ENCODE data around the gene GALNT12.

GALNT12 gene, protein sequence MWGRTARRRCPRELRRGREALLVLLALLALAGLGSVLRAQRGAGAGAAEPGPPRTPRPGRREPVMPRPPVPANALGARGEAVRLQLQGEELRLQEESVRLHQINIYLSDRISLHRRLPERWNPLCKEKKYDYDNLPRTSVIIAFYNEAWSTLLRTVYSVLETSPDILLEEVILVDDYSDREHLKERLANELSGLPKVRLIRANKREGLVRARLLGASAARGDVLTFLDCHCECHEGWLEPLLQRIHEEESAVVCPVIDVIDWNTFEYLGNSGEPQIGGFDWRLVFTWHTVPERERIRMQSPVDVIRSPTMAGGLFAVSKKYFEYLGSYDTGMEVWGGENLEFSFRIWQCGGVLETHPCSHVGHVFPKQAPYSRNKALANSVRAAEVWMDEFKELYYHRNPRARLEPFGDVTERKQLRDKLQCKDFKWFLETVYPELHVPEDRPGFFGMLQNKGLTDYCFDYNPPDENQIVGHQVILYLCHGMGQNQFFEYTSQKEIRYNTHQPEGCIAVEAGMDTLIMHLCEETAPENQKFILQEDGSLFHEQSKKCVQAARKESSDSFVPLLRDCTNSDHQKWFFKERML

DNA sequence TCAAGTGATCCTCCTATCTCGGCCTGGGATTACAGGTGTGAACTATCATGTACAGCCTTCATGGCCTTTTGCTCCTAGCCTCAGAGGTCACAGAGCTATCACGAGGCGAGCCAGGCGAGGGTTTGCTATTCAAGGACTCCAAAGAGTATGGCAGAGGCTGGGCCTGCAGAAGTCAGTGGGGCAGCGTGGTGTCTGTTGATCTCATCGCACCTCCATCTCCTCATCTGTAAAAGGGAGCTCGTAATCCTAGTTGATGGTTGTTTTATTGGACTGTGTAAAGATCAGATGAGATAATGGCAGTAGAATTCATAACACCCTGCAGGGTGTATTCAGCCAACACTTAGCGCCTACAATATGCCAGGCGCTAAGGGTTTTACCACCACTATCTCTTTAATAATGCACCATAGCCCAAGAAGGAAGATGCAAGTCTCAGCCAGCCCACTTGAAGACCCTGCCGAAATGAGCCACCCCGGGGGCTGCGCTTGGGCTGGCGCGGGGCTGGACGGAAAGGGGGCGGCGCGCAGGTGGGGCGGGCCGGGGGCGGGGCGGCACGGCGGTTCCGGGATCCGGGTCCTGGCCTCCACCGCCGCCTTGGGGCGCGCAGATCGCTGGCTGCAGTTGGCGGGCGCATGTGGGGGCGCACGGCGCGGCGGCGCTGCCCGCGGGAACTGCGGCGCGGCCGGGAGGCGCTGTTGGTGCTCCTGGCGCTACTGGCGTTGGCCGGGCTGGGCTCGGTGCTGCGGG is at the start of gene GALNT12:
GALNT12 (plus strand) TSS at position 601 of the 744 bp plus-strand sequence; CDS start at position 630, 29 bp downstream.
- peaks cover 30% of the 10 kb centered on the region for H3K4me1 Mint-ChIP-seq
- no peaks in the 10 kb centered on the region for H3K27me3 Mint-ChIP-seq
- H3K36me3 Mint-ChIP-seq: peaks cover 2% of the 10 kb centered on the region
- H3K27ac Mint-ChIP-seq: no peak within 1 kb of the TSS
- no peaks in the 10 kb centered on the region for H3K9me3 Mint-ChIP-seq
- H3K4me3 Mint-ChIP-seq: peak within 1 kb of the TSS; percentile 91

DNA sequence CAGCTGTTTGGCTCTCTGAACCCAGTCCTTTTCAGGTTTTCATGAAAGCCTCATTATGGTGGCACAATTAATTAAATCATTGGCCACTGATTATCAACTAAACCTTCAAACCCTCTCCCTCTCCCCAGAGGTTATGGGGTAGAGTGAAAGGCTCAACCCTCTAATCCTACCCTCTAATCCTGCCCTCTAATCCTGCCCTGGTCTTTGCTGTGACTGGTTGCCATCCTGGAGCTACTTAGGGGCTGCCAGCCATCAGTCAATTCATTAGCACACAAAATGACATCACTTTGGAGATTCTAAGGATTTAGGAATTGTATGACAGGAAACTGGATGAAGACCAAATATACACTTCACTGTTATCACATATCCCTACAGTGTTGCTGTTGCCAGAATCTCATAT is 47.2 kb upstream of the GALNT12 start:
- peaks cover 49% of the 10 kb centered on the region for H3K36me3 Mint-ChIP-seq
- no peak overlapping the region for H3K27ac Mint-ChIP-seq
- H3K4me1 Mint-ChIP-seq: no peaks in the 10 kb centered on the region
- H3K9me3 Mint-ChIP-seq: peaks cover 15% of the 10 kb centered on the region
- H3K27me3 Mint-ChIP-seq: no peaks in the 10 kb centered on the region
- H3K4me3 Mint-ChIP-seq: no peak overlapping the region

DNA sequence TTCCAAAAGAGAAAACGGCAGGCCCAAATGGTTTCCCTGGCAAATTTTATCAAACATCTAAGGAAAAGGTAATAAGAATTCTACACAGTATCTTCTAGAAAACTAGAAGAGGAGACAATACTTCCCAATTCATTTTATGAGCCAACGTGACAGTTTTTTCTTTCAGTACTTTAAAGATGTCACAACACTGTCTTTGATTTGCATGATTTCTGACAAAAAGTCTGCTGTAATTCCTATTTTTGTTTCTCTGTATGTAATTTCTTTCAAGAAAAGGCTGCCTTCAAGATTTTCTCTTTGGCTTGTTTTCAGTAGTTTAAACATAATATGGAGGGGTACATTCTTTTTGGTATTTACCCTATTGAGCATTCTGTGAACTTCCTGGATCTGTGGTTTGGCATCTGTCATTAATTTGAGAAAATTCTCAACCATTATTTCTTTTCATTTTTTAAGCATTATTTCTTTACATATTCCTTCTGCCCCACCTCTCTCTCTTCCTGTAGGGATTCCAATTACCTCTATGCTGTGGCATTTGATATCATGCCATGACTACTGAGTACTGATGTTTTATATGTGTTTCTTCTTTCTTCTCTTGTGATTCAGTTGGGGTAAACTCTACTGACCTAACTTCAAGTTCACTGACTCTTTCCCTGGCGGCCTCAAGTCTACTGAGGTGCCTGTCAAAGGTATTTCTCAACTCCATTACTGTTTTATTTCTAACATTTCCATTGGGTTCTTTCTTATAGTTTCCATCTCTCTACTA is 43.3 kb upstream of the GALNT12 start:
- Mint-ChIP-seq H3K27me3 (no peaks in the 10 kb centered on the region), H3K36me3 (peaks cover 46% of the 10 kb centered on the region), H3K4me1 (no peaks in the 10 kb centered on the region), H3K27ac (no peak overlapping the region), H3K9me3 (peaks cover 9% of the 10 kb centered on the region), H3K4me3 (no peak overlapping the region)

DNA sequence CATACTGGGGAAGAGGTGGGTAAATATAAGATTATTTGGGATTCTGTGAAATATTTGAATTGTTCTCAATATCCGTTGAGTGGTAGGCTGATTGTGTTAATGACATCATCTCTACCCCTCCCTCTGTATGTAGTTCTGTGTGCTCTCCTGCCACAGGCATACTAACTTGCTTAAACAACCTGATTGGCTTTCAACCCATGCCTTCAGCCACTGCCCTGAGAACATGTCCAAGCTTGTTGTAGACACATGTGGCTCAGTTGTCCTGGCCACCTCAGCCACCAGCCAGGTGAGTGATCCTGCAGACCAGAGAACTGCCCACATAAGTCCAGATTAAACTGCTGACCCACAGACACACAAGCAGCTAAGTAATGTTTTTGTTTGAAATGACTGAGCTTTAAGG is 42.2 kb upstream of the GALNT12 start:
- peaks cover 45% of the 10 kb centered on the region for H3K36me3 Mint-ChIP-seq

DNA sequence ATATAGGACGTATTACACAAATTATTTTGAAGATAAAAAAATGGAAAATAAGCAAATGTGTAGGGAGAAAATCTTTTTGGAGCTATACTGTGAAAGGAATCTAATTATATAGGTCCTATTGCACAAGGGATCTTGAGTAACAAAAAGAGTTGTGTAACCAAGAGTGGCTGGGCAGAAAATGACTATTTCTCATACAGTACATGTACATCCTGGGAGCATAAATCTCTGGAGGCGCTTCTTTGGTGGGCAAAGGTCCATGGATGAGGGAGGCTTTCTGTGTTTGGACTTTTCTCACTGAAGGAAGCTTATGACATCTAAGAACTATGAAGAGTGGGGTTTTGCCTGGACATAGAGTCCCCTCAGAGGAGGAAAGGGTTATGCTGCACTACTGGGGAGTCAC is 40.9 kb upstream of the GALNT12 start:
- Mint-ChIP-seq H3K4me3 (no peak overlapping the region), H3K27ac (no peak overlapping the region), H3K27me3 (no peaks in the 10 kb centered on the region), H3K4me1 (no peaks in the 10 kb centered on the region), H3K9me3 (peaks cover 9% of the 10 kb centered on the region), H3K36me3 (peaks cover 43% of the 10 kb centered on the region)

More for the DNA sequence above, 42.2 kb upstream of the GALNT12 start:
- peaks cover 9% of the 10 kb centered on the region for H3K9me3 Mint-ChIP-seq
- H3K4me1 Mint-ChIP-seq: no peaks in the 10 kb centered on the region
- no peaks in the 10 kb centered on the region for H3K27me3 Mint-ChIP-seq
- no peak overlapping the region for H3K4me3 Mint-ChIP-seq
- H3K27ac Mint-ChIP-seq: no peak overlapping the region

DNA sequence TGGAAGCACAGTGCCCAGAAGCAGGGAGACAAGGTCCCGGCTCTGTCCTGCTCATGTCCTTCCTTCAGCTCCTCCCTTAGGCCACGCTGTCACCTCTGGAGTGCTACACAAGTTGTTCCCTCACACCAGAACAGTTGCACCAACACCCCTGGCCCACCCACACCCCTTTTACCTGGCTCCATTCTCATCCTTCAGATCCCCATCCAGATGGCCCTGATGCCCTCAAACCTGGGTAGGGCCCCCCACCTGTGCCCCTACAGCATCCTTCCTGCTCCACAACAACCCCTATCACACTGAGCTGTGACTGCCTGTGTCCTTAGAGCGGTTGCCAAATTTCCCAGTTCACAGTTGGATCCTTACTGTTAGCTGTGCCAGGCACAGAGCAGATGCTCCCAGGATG is 40.3 kb upstream of the GALNT12 start:
- Mint-ChIP-seq H3K27ac (no peak overlapping the region), H3K4me3 (no peak overlapping the region), H3K4me1 (no peaks in the 10 kb centered on the region), H3K9me3 (peaks cover 9% of the 10 kb centered on the region), H3K27me3 (no peaks in the 10 kb centered on the region), H3K36me3 (peaks cover 43% of the 10 kb centered on the region)

DNA sequence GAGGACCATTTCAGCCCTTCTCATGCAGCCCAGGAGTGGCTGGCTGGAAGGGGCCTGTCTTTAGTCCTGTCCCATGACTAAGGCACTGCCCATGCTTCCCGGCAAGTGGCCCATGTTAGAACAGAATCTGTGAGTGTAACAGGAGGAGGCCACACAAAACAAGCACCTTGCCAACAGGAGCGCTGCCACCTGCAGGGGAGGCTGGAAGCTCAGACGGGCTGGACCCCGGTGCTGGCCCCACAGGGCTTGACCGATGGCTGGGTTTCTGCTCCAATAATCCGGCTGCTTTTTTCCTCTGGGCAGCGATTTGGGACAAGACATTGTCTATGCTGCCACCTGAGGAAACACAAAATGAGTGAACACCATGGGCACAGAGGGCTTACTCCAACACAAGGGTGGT is 39.6 kb upstream of the GALNT12 start:
- Mint-ChIP-seq H3K36me3 (peaks cover 45% of the 10 kb centered on the region), H3K9me3 (peaks cover 9% of the 10 kb centered on the region), H3K4me3 (no peak overlapping the region)

DNA sequence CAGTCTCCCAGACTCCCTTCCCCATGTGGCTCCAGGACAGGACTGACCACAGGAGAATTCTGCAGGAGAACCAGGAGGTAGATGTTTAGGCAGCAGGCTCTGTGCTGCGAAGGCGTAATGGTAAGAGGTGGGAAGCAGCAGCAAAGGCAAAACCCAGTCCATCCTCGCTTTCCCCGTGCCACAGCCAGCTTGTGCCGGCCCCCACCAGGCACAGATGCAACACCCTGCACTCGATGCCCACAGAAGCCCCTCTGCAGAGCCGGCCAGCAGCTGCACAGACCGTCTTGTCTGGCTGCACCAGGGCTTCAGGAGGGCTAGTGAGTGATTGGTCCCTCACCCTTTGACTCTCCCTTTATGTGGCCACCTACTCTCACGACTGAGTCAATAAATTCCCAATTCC is 39.1 kb upstream of the GALNT12 start:
- H3K27ac Mint-ChIP-seq: no peak overlapping the region
- no peaks in the 10 kb centered on the region for H3K4me1 Mint-ChIP-seq
- peaks cover 46% of the 10 kb centered on the region for H3K36me3 Mint-ChIP-seq
- no peak overlapping the region for H3K4me3 Mint-ChIP-seq
- H3K9me3 Mint-ChIP-seq: peaks cover 9% of the 10 kb centered on the region
- no peaks in the 10 kb centered on the region for H3K27me3 Mint-ChIP-seq

More for the DNA sequence above, 39.6 kb upstream of the GALNT12 start:
- no peaks in the 10 kb centered on the region for H3K27me3 Mint-ChIP-seq
- H3K4me1 Mint-ChIP-seq: no peaks in the 10 kb centered on the region
- H3K27ac Mint-ChIP-seq: no peak overlapping the region

DNA sequence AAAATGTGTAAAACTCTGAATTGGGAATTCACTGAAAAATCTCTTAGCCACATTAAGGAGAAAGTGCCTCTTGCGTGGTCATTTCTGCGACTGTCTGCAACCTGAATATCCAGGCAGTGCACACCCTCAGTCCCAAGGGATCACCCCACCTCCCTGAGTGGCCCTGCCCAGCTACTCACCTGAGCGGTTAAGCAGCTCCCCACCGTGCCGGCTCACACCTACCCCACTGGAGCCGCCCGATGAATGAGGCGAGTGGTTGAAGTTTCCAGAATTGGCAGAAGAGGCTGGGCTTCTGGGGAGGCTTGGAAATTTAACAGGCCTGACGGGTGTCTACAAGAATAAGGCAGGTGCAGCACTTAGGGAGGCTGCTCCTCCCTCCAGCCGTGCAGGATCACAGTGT is 36.8 kb upstream of the GALNT12 start:
- H3K4me3 Mint-ChIP-seq: no peak overlapping the region
- no peaks in the 10 kb centered on the region for H3K9me3 Mint-ChIP-seq
- H3K27me3 Mint-ChIP-seq: no peaks in the 10 kb centered on the region
- H3K27ac Mint-ChIP-seq: no peak overlapping the region
- H3K4me1 Mint-ChIP-seq: no peaks in the 10 kb centered on the region
- H3K36me3 Mint-ChIP-seq: peaks cover 28% of the 10 kb centered on the region

DNA sequence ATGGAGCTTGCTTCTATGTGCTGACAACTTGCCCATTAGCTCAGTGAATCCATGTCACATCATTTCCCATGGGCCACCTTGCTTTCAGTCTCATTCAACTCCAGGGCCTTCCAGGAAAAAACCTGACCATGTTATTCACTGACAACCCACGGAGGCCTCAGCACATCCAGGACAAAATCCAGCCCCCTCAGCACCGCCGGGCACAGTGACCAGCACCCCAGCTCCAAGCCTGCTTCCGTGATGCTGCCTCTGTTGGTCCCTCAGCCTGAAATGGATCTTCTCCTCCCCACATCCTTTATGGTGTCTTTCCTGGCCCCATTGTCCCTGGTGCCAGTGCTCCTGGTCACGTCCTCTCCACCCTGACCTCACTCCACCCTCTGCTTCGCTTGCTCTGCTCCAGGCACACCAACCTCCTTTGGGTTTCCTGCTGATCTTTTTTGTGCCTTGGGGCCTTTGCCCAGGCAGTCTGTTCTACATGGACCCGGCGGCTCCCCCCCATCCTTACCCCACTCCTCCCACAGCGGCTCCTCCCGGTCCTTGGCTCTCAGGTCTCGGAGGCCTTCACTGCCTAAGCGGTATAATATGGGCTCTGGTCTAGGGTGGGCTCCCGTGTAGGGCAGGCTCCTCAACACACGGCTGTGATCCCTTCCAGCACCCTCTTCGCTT is 36.1 kb upstream of the GALNT12 start:
- H3K9me3 Mint-ChIP-seq: no peaks in the 10 kb centered on the region
- H3K4me3 Mint-ChIP-seq: no peak overlapping the region
- H3K4me1 Mint-ChIP-seq: no peaks in the 10 kb centered on the region
- H3K27me3 Mint-ChIP-seq: no peaks in the 10 kb centered on the region
- no peak overlapping the region for H3K27ac Mint-ChIP-seq
- H3K36me3 Mint-ChIP-seq: peaks cover 26% of the 10 kb centered on the region

DNA sequence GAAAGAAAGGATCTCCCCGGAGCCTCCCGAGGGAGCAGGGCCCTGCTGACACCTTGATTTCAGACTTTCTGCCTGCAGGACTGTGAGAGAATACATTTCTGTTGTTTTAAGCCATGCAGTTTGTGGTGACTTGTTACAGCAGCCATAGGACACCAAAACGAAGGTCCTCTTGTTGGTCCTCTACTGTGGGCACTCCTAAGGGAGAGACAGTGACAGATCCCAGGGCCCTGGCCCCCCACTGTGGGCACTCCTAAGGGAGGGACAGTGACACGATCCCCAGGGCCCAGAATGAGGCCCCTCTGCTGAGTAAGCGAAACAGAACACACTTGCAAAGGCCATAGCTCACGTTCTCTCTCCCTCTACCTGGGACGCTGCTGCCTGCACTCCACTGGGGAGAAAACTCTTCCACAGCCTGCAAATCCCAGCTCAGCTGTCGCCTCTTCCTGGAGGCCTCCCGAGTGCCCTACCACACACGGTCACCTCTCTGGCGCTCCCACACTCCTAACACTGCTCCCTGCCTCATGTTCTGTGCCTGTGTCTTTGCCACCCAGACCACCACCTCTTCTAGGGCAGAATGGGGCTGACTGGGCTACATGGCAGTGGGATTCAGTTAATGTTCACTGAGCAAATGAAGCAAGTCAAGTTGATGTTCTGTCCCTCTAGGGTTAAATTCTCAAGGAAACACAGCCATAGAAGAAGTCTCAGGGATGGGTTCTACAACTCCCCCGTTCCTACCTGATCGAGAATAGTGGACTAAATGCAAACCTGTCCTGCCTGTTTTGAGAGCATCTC is 34.9 kb upstream of the GALNT12 start:
- Mint-ChIP-seq H3K9me3 (no peaks in the 10 kb centered on the region), H3K36me3 (peaks cover 22% of the 10 kb centered on the region), H3K4me3 (no peak overlapping the region), H3K27me3 (no peaks in the 10 kb centered on the region), H3K4me1 (no peaks in the 10 kb centered on the region), H3K27ac (no peak overlapping the region)

DNA sequence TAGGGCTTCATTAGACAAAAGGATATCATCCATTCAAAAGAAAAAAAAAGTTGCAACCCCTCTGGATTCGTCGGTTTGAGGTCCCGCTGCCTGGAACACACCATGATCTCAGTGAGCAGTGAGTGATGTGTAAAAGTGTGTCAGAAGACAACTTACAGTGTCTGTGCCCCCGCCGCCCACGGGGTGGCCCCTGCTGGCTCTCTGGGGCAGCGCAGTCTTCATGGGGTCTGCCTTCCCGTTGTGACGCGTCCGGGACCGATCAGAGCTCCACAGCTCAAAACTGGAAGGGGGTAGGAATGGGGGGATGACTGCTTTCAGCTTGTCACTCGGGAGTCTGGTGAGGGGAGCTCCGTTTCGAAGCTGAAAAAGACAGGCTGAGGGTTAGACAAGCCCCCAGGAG is 33.7 kb upstream of the GALNT12 start:
- Mint-ChIP-seq H3K4me3 (no peak overlapping the region), H3K27me3 (no peaks in the 10 kb centered on the region), H3K36me3 (peaks cover 25% of the 10 kb centered on the region), H3K9me3 (no peaks in the 10 kb centered on the region), H3K4me1 (no peaks in the 10 kb centered on the region), H3K27ac (no peak overlapping the region)

DNA sequence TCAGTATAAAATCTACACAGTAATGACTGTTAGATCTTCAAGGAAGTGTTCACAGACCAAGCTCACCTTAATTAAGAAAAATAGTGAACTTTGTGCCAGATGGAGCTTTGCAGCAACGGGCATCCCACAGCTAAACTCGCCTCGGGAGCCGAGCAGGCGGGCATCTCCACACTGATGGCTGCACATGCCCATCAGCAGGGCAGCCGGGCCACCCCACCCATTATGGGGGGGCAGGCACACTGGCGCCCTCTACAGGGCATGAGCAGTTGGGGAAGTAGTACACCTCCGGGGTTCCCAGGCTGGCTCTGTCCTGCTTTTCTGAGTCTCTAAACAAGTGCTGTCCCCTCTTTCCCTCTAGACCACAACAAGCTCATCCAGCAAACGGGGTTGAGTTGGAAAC is 32.7 kb upstream of the GALNT12 start:
- no peak overlapping the region for H3K4me3 Mint-ChIP-seq
- H3K27me3 Mint-ChIP-seq: no peaks in the 10 kb centered on the region
- no peak overlapping the region for H3K27ac Mint-ChIP-seq
- no peaks in the 10 kb centered on the region for H3K9me3 Mint-ChIP-seq
- H3K4me1 Mint-ChIP-seq: no peaks in the 10 kb centered on the region
- peaks cover 24% of the 10 kb centered on the region for H3K36me3 Mint-ChIP-seq

DNA sequence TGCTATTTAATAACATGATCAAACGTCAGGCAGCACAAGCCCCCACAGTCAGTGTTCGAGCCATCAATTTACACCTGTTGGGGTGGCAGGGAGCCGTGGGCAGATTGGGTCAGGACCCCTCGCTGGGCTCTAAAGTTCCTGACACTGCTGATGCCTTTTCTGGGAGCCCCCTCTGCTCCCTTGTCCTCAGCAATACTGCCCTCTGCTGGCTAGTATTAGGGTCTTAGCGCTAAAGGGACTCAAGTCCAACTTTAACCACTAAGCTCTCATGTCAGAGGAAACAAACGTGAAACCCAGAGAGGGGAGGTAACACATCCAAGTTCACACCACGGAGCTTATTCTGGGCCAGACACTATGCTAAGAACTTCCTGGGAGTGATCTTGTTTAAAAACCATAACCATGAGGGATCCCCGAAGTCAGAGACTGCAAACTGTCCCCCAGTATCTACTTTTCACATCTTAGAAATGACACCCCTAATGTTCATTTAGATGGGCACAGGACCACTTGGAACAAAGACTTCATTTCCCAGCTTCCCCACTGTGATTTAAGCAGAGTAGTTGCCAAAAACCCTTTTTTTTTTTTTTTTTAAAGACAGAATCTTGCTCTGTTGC is 31.5 kb upstream of the GALNT12 start:
- H3K27me3 Mint-ChIP-seq: no peaks in the 10 kb centered on the region
- no peak overlapping the region for H3K4me3 Mint-ChIP-seq
- H3K36me3 Mint-ChIP-seq: peaks cover 20% of the 10 kb centered on the region
- no peak overlapping the region for H3K27ac Mint-ChIP-seq
- no peaks in the 10 kb centered on the region for H3K9me3 Mint-ChIP-seq
- no peaks in the 10 kb centered on the region for H3K4me1 Mint-ChIP-seq

Measured in activated naive CD4-positive, alpha-beta T cell treated with anti-CD3 and anti-CD28 coated beads, Interleukin-2, amount 50 U/mL, for 24 hours (primary cell).